A549 treated with dexamethasone at 1 μM for 4 hours (cell line): ENCODE data around the gene SCG5. TPM values are rescaled to one million over a fixed set of nuclear protein-coding genes. Genes with fewer than 3 reads are reported as not detected.

Experiments
- total RNA-seq: library from RNA; stranded (reverse); fragments of 200-300 nt; extraction: Qiagen RNA extraction; gene quantifications from 5 replicates; pipeline ENCODE4 v1.2.3, GENCODE V29; 2022

Gene SCG5
- 1.5 to 2.6 TPM (median 2.2 TPM) in 5 replicates for total RNA-seq

GRCh38 chr15:32641517-32642059 is at the start of gene SCG5:
Gene SCG5, plus strand, starts transcription at chr15:32641710. Its CDS starts 1,883 bp downstream, at chr15:32643593.

GRCh38 chr15:32593151-32593550 is 48.4 kb upstream of the SCG5 start, which contains the start of gene GOLGA8N:
Gene GOLGA8N, plus strand, starts transcription at chr15:32593456.

GRCh38 chr15:32615051-32615870 is 26.2 kb upstream of the SCG5 start, which contains the start of gene ARHGAP11A:
Gene ARHGAP11A, plus strand, starts transcription at chr15:32615504. Its CDS starts 708 bp downstream, at chr15:32616212.

GRCh38 chr15:32717426-32718226 is 76.1 kb downstream of the SCG5 start, which contains the start of gene GREM1:
Gene GREM1, plus strand, starts transcription at chr15:32718004. Its CDS starts 12,687 bp downstream, at chr15:32730691.

Other genes with a start within 250 kb of the SCG5 start
- 0.34 to 1.2 TPM (median 0.62 TPM) in 5 replicates for gene GOLGA8K, start 238.4 kb upstream of the SCG5 start, total RNA-seq
- 0.27 to 0.57 TPM (median 0.38 TPM) in 5 replicates for gene GOLGA8O, start 186.1 kb upstream of the SCG5 start, total RNA-seq
- 0.80 to 1.4 TPM (median 1.0 TPM) in 5 replicates for gene GOLGA8N, start 48.3 kb upstream of the SCG5 start, total RNA-seq
- 65.8 to 98.7 TPM (median 83.9 TPM) in 5 replicates for gene ARHGAP11A, start 26.2 kb upstream of the SCG5 start, total RNA-seq
- gene GREM1, start 76.3 kb downstream of the SCG5 start, total RNA-seq = 2.3 to 5.9 TPM (median 3.8 TPM) in 5 replicates